SU-DHL-6 (cell line): ENCODE measurements around the gene MAP3K10.

Experiments
- EZH2phosphoT487 ChIP-seq: fragments of 200-600 bp; sonication (generic), shearing (Covaris generic); conservative IDR thresholded peaks from 2 replicates; pipeline ENCODE4 v1.6.1; 2018; ENCODE audit warnings: mild to moderate bottlenecking, antibody characterized with exemption, low read length, moderate library complexity, mixed read lengths
- TF ChIP-seq, protein P1 (sequence below): fragments of 200-600 bp; sonication (generic); IDR thresholded peaks from one replicate; pipeline ENCODE4 v1.5.1; 2017; ENCODE audit warnings: antibody characterized with exemption, mild to moderate bottlenecking, low read length, moderate library complexity; ENCODE audit not compliant: insufficient read depth, poor library complexity, severe bottlenecking

DNA sequence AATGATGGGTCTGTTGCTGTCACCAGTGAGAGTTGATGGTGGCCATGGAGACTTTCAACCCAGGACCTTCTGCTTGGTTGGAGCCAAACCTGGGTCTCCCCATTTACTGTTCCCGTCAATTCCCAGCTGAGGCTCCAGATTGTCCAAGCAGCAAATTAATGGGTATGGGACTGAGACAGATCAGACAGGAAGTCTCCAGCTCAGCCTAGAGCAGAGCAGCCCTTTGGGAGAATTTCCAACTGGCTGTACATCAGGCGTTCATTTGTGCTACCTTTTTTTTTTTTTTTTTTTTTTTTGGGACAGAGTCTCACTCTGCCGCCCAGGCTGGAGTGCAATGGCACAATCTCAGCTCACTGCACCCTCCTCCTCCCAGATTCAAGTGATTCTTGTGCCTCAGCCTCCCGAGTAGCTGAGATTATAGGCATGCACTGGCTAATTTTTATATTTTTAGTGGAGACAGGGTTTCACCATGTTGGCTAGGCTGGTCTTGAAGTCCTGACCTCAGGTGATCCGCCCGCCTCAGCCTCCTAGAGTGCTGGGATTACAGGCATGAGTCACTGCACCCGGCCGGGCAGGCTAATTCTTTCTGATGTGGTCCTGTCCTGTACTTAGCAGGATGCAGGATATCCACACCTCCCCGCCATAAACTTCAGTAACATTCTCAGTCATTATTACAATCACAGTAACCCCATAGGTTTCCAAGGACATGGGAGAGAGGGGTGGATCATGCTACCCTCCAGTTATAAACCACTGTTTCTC lies 9.3 kb downstream of the MAP3K10 start:
- TF ChIP-seq, protein P1, sequence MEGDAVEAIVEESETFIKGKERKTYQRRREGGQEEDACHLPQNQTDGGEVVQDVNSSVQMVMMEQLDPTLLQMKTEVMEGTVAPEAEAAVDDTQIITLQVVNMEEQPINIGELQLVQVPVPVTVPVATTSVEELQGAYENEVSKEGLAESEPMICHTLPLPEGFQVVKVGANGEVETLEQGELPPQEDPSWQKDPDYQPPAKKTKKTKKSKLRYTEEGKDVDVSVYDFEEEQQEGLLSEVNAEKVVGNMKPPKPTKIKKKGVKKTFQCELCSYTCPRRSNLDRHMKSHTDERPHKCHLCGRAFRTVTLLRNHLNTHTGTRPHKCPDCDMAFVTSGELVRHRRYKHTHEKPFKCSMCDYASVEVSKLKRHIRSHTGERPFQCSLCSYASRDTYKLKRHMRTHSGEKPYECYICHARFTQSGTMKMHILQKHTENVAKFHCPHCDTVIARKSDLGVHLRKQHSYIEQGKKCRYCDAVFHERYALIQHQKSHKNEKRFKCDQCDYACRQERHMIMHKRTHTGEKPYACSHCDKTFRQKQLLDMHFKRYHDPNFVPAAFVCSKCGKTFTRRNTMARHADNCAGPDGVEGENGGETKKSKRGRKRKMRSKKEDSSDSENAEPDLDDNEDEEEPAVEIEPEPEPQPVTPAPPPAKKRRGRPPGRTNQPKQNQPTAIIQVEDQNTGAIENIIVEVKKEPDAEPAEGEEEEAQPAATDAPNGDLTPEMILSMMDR = no peak
- no peak for TF ChIP-seq EZH2phosphoT487
